GM12878 (cell line): ENCODE results near the gene ADCY5. TPM values are rescaled to one million over a fixed set of nuclear protein-coding genes. Genes with fewer than 3 reads are reported as not detected.

ENCODE experiments used
- ATAC-seq: fragments of 200-7000 bp; cut with Tn5 transposase; 3 replicates; pipeline ENCODE4 v1.9.1; 2020; ENCODE audit warnings: mild to moderate bottlenecking, moderate library complexity
- BruUV-seq: library from RNA; stranded (reverse); fragments of 400-500 nt; replicated peaks from 2 replicates; lab custom pipeline; 2021; lab: Mats Ljungman, UMichigan
- CTCF ChIA-PET: fragments of 300-600 bp; sonication (Branson Sonifier 250); formaldehyde crosslinking; extraction: SDS; loops from one replicate; lab custom pipeline; 2021; ENCODE audit warnings: inconsistent platforms; lab: Yijun Ruan, JAX
- POLR2A ChIA-PET: fragments of 350-600 bp; formaldehyde crosslinking; extraction: SDS; loops from one replicate; lab custom pipeline; 2021; ENCODE audit warnings: inconsistent platforms; lab: Charles Lee
- RAD21 ChIA-PET: fragments of 300-600 bp; sonication (Branson Sonifier 250); formaldehyde crosslinking; loops from one replicate; lab custom pipeline; 2023; ENCODE audit warnings: antibody characterized with exemption; ENCODE audit not compliant: unreplicated experiment; lab: Charles Lee
- SMC1A ChIA-PET: fragments of 300-600 bp; sonication (Branson Sonifier 250); formaldehyde crosslinking; loops from one replicate; lab custom pipeline; 2023; ENCODE audit not compliant: unreplicated experiment, uncharacterized antibody; lab: Charles Lee
- DNase-seq: peaks from one replicate; pipeline ENCODE4 v3.0.0-alpha.2; 2011; ENCODE audit warnings: low read depth, low spot score
- FAIRE-seq: peaks from 3 replicates; lab custom pipeline; 2011; peaks lifted over from hg19 to GRCh38; lab: Jason Lieb, UNC
- H2AFZ ChIP-seq: 2 replicates; pipeline ENCODE4 v1.6.0; 2011; ENCODE audit warnings: low read depth, low read length, control low read depth; ENCODE audit not compliant: control insufficient read depth
- H3K27ac ChIP-seq: 2 replicates; pipeline ENCODE4 v1.5.1; 2011; ENCODE audit warnings: control low read depth; ENCODE audit not compliant: control insufficient read depth, insufficient read depth
- H3K27me3 ChIP-seq, 2 experiments: replicated peaks in 1 of 2; 2 replicates each; pipeline versions ENCODE4 v1.6.0 to v1.6.1; 2011; ENCODE audit warnings: low read length in 1 of 2; ENCODE audit not compliant: control insufficient read depth in 2 of 2, insufficient read depth in 2 of 2
- H3K36me3 ChIP-seq, 2 experiments: 2 replicates each; pipeline ENCODE4 v1.5.1; 2011; ENCODE audit warnings: low read length in 1 of 2; ENCODE audit not compliant: control insufficient read depth in 2 of 2, insufficient read depth in 2 of 2
- H3K4me1 ChIP-seq: 2 replicates; pipeline ENCODE4 v1.6.1; 2011; ENCODE audit warnings: mild to moderate bottlenecking, low read length, moderate library complexity, mixed read lengths; ENCODE audit not compliant: control insufficient read depth, insufficient read depth
- H3K4me2 ChIP-seq: 2 replicates; pipeline ENCODE4 v1.6.0; 2011; ENCODE audit warnings: control low read depth; ENCODE audit not compliant: control insufficient read depth, insufficient read depth
- H3K4me3 ChIP-seq: fragments of 200-600 bp; sonication (generic); 2 replicates; pipeline ENCODE4 v1.5.1; 2016
- H3K79me2 ChIP-seq: 2 replicates; pipeline ENCODE4 v1.6.0; 2011; ENCODE audit warnings: low read length; ENCODE audit not compliant: control insufficient read depth, insufficient read depth
- H3K9ac ChIP-seq: 2 replicates; pipeline ENCODE4 v1.8.0; 2011; ENCODE audit warnings: low read length, control low read depth, mixed read lengths; ENCODE audit not compliant: control insufficient read depth, insufficient read depth
- H3K9me3 ChIP-seq: replicated peaks from 3 replicates; pipeline ENCODE4 v1.5.1; 2011; ENCODE audit warnings: mild to moderate bottlenecking, low read length; ENCODE audit not compliant: control insufficient read depth, insufficient read depth
- H4K20me1 ChIP-seq: 2 replicates; pipeline ENCODE4 v1.6.0; 2011; ENCODE audit not compliant: control insufficient read depth, insufficient read depth
- CBFB ChIP-seq: IDR thresholded peaks from 2 replicates; pipeline ENCODE4 v1.6.1; 2016; ENCODE audit warnings: antibody characterized with exemption, low read depth
- CREM ChIP-seq: IDR thresholded peaks from 2 replicates; pipeline ENCODE4 v1.6.1; 2014; ENCODE audit warnings: antibody characterized with exemption, low read depth
- NR2F1 ChIP-seq: fragments of 450-650 bp; conservative IDR thresholded peaks from 2 replicates; pipeline ENCODE4 v1.6.1; 2017; ENCODE audit warnings: mild to moderate bottlenecking
- PAX5 ChIP-seq: IDR thresholded peaks from 2 replicates; pipeline ENCODE4 v1.6.1; 2011; ENCODE audit warnings: low read depth, low read length, borderline replicate concordance
- RFX5 ChIP-seq: IDR thresholded peaks from 2 replicates; pipeline ENCODE4 v1.6.1; 2011; ENCODE audit warnings: low read depth, low read length, improper control_type of control experiment
- SUZ12 ChIP-seq: fragments of 200-600 bp; sonication (generic); IDR thresholded peaks from one replicate; pipeline ENCODE4 v1.6.1; 2018; ENCODE audit warnings: antibody characterized with exemption, mild to moderate bottlenecking; ENCODE audit not compliant: unreplicated experiment
- TAF1 ChIP-seq: IDR thresholded peaks from 2 replicates; pipeline ENCODE4 v1.6.1; 2011; ENCODE audit warnings: mild to moderate bottlenecking, low read depth, low read length, borderline replicate concordance
- TBL1XR1 ChIP-seq: IDR thresholded peaks from 2 replicates; pipeline ENCODE4 v1.6.1; 2012; ENCODE audit warnings: low read depth, low read length, improper control_type of control experiment
- WGBS: methylation state at CpG from one replicate; pipeline ENCODE4 v1.1.6; 2016; ENCODE audit warnings: low lambda C conversion rate; ENCODE audit not compliant: insufficient replicate concordance, insufficient coverage; ENCODE audit errors: missing lambda C conversion rate; 5-methylcytosine and 5-hydroxymethylcytosine counted together
- in situ Hi-C: fragments of 300-500 bp; cut with MboI; formaldehyde crosslinking; loops from 9 replicates; pipeline ENCODE4 v1.14.3; 2018; ENCODE audit warnings: mixed read lengths
- intact Hi-C: fragments of 100-400 bp; cut with micrococcal nuclease; formaldehyde crosslinking; loops from one replicate; pipeline ENCODE4 v1.14.2; 2022; ENCODE audit not compliant: unreplicated experiment
- polyA plus RNA-seq, 11 experiments: library from polyadenylated mRNA; depleted of rRNA in 4 of 11; unstranded in 6 of 11; stranded (reverse) in 5 of 11; fragments of >200 nt; fragmentation: Nextera tagmentation in 4 of 11; fragmentation: Illumina TruSeq in 1 of 11; extraction: Ambion mirVana in 4 of 11; extraction: Trizol in 1 of 11; gene quantifications; 1 replicate in 1 of 11; 2 replicates in 10 of 11; pipeline versions ENCODE4 v1.2.1 to v1.2.3, GENCODE V29; 2011 to 2016; ENCODE audit warnings: inconsistent platforms in 2 of 11, missing spikeins in 2 of 11, low read depth in 1 of 11
- total RNA-seq, 4 experiments: library from RNA; depleted of rRNA in 3 of 4; stranded (reverse); fragments of >200 nt in 3 of 4; fragmentation: Illumina TruSeq in 1 of 4; extraction: Trizol in 1 of 4; gene quantifications; 2 replicates each; pipeline versions ENCODE4 v1.2.1 to v1.2.3, GENCODE V29; 2013 to 2021
- TF ChIP-seq, protein P1 (sequence below): IDR thresholded peaks from 2 replicates; pipeline ENCODE4 v1.6.1; 2011; ENCODE audit warnings: mild to moderate bottlenecking, low read depth, low read length, moderate library complexity; ENCODE audit not compliant: insufficient replicate concordance
- TF ChIP-seq, protein P2 (sequence below): IDR thresholded peaks from 2 replicates; pipeline ENCODE4 v1.6.1; 2012; ENCODE audit warnings: low read length, inconsistent platforms
- TF ChIP-seq, protein P3 (sequence below): IDR thresholded peaks from 2 replicates; pipeline ENCODE4 v1.6.1; 2011; ENCODE audit warnings: borderline replicate concordance, low read depth, mild to moderate bottlenecking, moderate library complexity, mixed read lengths, low read length; ENCODE audit not compliant: insufficient read depth; ENCODE audit errors: extremely low read length

ADCY5 gene
- total and polyA plus RNA-seq, 10 of the 15 experiments (the other 5 are each of a cell fraction or from before 2014, with no cell fraction given), result under 0.01 to 0.24 (median 0.02) TPM; not detected in 4

DNA sequence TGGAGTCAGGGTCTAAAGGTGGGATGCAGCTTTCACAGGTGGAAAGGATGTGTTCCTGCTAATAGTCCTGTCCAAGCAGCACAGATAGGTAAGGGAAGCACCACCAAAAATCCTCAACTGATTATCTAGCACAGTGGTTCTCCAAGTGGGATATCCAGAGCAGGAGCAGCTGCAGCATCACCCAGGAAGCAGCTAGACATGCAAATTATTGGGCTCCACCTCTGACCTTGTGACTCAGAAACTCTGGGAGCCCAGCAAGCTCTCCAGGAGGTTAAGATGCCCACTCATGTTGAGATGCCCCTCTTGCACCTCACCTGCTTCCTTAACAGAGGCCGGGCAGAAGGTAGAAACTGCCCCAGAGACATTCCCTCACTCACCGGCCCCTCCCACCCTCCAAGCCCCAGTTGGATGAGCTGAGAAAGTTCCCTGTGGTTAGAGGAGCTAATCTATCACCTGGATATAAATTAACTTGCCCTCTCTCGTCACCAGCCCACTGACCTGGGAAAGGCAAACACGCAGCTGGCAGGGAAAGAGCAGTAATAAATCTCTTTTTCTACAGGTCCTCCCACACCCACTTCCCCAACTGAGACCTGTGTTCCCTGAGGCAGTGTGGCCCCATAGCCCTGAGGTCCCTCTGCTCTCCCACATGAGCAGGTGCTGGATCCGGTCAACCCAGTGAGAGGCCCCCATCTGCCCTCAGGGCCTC is 39.3 kb downstream of the ADCY5 start (continued):
- no peak for TF ChIP-seq SUZ12
- TF ChIP-seq, protein P1, sequence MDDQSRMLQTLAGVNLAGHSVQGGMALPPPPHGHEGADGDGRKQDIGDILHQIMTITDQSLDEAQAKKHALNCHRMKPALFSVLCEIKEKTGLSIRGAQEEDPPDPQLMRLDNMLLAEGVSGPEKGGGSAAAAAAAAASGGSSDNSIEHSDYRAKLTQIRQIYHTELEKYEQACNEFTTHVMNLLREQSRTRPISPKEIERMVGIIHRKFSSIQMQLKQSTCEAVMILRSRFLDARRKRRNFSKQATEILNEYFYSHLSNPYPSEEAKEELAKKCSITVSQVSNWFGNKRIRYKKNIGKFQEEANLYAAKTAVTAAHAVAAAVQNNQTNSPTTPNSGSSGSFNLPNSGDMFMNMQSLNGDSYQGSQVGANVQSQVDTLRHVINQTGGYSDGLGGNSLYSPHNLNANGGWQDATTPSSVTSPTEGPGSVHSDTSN, result no peak
- no peak for TF ChIP-seq TAF1
- no peak for TF ChIP-seq PAX5
- TF ChIP-seq CREM, result no peak
- TF ChIP-seq TBL1XR1, result no peak
- TF ChIP-seq CBFB, result no peak

DNA sequence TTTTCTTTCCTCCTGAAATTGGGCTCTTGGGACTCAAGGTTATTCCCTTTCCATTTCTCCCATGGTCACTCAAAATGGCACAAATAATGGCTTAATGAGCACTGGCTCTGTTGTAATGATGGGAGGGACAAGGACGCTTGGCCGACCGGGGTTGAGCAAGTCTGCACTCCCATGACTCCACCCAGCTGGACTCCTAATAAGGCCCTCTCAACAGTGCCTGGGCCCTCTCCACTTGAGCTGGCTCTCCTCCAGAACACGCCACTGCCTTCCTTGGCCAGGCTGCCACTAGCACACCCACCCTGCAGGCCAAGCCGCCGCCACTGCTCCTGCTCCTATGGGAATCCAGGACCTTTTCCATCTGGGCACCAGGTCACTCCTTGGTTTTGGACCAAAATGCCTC is 42.3 kb downstream of the ADCY5 start:
- intact Hi-C loops (no loop called here), in situ Hi-C loops (no loop called here)
- ChIA-PET SMC1A (interaction anchor here (0.6 kb wide), 1 partner anchor 84 kb away, joined by 3 read pairs; no protein-coding TSS in a partner anchor), POLR2A (no interaction called here), RAD21 (no interaction called here), CTCF (no interaction called here)
- no peaks in the 10 kb centered on the region for H4K20me1 ChIP-seq
- 52% methylated on average over 6 of the region's 6 CpGs for WGBS
- H3K27ac ChIP-seq, result no peak overlapping the region
- no peaks in the 10 kb centered on the region for H3K79me2 ChIP-seq
- TF ChIP-seq RFX5 (no peak), CBFB (no peak), NR2F1 (no peak)
- TF ChIP-seq, protein P2, sequence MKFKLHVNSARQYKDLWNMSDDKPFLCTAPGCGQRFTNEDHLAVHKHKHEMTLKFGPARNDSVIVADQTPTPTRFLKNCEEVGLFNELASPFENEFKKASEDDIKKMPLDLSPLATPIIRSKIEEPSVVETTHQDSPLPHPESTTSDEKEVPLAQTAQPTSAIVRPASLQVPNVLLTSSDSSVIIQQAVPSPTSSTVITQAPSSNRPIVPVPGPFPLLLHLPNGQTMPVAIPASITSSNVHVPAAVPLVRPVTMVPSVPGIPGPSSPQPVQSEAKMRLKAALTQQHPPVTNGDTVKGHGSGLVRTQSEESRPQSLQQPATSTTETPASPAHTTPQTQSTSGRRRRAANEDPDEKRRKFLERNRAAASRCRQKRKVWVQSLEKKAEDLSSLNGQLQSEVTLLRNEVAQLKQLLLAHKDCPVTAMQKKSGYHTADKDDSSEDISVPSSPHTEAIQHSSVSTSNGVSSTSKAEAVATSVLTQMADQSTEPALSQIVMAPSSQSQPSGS, result no peak
- TF ChIP-seq, protein P3, sequence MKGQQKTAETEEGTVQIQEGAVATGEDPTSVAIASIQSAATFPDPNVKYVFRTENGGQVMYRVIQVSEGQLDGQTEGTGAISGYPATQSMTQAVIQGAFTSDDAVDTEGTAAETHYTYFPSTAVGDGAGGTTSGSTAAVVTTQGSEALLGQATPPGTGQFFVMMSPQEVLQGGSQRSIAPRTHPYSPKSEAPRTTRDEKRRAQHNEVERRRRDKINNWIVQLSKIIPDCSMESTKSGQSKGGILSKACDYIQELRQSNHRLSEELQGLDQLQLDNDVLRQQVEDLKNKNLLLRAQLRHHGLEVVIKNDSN, result no peak
- H3K4me1 ChIP-seq, result no peaks in the 10 kb centered on the region
- H3K9ac ChIP-seq, result no peak overlapping the region
- FAIRE-seq (no peak), ATAC-seq (no peak), DNase-seq (no peak)
- no peak overlapping the region for H3K4me2 ChIP-seq
- H3K9me3 ChIP-seq, result no peaks in the 10 kb centered on the region
- H3K4me3 ChIP-seq, result no peak overlapping the region
- H3K27me3 ChIP-seq, result peaks cover 0 to 3% of the 10 kb centered on the region in 2 experiments; a peak in 2 of 4 replicates
- no peak overlapping the region for H2AFZ ChIP-seq
- no peaks in the 10 kb centered on the region for H3K36me3 ChIP-seq
- no TSS peak for BruUV-seq
